Activated naive CD4-positive, alpha-beta T cell treated with anti-CD3 and anti-CD28 coated beads, Interleukin-2, amount 50 U/mL, for 16 hours (primary cell): ENCODE results near the gene SEL1L.
"Not testable (repeated sequence)": the region's sequence is repeated elsewhere in the genome, so short reads cannot be mapped to it uniquely, and the experiment has no call there.

ENCODE experiments used
- DNase-seq: peaks from one replicate; pipeline ENCODE4 v3.0.0-alpha.2; 2020

The SEL1L gene

DNA sequence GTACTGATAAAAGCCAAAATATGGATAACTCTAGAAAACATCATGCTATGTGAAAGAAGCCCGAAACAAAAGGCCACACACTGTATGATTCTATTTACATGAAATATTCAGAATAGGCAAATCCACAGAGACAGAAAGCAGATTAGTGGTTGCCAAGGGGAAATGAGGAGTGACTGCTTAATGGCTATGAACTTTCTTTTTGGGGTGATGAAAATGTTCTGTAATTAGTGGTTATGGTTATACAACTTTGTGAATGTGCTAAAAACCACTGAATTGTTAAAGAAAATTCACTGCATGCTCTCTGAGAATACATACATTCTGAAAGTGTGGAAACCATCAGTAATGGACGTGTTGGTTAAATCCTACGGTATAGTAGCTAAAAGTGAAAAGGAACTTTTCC, 93.6 kb downstream of the SEL1L start:
- no peak for DNase-seq

DNA sequence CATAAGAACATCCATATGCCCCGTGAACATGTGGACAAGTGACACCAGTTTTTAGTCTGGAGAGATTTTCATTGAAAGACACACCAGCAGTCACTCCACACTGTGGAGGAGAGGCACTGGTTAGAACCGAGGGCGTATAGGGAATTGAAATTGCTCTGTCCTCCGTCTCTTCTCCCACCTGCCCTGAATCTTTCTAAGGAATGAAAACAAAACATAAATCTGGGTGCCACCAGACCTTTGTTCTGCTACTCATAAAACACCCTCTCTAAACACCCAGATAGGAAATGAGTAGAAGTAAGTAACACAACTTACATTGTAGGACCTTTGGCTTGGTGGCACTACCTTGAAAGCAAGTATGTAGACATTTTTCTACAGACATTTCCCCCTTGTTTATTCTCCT, 96.4 kb downstream of the SEL1L start:
- no peak for DNase-seq

DNA sequence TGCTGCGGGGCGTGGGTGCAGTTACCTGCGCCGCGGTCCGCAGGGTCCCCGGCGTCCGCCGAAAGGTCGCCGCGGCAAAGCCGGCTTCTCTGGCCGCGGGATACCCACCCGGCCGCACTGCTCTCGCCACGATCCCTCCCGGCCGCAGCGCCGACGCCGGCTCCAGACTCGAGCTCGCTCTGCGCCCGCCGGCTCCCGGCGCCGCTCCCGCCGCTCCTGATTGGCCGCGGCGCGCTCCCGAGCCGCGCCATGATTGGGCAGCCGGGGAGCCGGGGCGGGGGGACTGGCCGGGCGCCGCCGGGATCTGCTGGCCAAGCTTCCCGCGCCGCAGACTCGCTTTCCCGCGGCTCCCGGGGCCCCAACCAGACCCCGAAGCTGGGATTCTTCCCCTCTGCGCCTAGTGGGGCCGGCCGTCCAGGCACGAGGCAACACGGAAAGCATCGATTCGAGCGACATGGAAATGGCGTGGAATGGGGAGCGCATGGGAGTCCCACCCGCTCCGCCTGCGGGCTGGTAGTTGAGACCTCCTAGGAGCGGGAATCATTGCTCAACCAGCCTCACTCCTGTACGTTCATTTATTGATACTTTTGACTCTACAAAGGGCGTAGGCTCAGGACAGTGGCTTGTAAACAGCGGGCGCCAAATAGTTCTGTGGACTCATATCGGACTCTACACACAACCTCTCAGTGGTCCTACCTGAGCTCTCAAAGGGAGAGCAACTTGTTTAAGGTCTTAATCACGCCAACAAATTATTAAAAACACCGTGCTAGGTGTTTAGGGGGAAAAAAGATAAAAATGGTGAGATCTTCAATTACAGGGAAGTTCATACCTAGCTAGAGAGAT, 97.1 kb downstream of the SEL1L start:
- peak; percentile 44 for DNase-seq

DNA sequence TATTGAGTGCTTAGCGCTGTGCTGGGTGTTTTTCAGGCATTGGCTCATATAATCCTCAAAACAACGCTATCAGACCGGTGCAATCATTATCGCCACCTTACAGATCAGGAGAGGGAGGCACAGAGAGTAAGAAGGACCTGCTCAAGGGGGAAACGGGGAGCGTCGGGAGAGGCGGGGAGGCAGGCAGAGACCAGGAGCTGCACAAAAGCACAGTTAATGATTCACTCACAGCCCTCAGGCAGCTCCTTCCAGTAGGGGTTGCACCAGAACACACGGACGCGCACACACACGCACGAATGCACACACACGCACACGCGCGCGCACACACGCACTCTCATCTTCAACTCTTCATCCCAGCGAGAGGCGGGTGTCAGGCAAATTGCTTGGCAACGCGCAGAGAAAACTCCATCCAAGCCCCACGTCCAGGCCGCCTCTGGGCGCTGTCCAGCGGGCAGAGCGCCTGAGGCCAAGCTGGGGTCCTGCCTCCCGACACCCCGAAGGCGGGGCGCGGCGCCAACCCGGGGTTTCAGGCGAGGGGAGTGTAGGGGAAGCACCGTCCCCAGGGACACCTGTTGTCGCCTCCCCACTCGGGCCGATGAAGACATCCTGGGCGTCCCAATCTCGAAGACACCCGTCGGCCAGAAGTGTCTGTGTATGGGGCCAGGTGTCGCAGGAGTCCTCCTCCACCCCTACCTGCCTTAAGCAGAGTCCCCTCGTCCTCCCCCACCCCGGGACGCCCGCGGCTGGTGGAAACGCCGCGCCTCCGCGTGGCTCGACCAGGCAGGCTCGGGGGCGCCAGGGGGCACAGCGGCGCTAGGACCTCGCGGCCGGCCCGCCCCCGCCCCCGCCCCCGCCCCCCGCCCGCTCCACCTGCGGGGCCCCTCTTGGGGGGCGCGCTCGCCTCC, 98.0 kb downstream of the SEL1L start:
- peak; percentile 31 for DNase-seq

DNA sequence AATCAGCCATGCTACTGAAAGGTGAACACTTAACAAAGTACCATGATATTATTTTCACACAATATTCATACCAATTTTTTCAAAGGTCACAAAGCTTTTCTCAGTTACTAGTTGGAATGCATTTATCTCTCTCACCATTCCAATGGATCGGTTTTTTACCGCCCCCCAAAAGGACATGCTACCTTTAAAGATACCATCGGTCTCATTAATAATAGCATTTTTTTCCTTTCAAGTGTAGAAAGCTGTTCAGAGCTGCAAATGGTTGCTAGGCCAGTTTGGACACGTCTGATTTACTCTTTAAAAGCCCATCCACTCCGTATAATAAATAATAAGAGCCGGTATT, 98.6 kb downstream of the SEL1L start:
- DNase-seq, result no peak

DNA sequence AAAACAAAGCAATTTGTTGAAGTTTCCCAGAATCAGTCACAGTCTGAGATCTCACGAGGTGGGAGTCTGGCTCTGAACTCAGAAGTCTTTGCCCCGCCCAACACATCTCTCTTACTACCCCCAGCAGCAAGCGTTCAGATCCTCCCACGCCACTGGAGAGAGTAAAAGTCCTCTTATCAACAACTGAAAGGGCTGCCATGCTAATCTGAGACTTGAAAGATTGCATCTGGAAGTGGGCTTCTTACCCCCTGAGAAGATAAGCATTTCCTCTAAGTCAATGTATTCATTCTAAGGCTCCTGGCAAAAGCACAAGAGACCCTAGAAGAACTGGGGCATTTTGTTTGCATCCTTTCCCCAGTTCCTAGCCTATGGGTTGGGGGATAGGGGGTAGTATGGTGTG, 99.4 kb downstream of the SEL1L start:
- no peak for DNase-seq

DNA sequence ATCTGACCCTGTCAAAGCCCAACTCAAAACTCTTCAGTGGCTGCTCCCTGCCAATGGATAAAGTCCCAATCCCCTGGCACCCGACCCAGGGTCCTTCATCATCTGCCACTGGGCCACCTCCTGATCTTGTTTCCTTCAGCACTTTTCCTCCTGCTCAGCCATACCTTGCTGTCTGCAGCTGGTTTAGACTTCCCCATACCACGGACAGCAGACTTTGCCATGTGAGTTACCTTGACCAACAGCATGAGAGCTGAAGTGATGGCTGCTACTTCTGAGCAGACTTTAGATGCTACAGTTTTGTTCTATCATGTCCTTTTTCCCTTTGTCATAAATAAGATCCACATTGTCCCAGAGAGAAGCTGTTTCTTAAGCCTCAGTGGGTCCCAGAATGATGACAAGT, 100.3 kb downstream of the SEL1L start:
- no peak for DNase-seq

DNA sequence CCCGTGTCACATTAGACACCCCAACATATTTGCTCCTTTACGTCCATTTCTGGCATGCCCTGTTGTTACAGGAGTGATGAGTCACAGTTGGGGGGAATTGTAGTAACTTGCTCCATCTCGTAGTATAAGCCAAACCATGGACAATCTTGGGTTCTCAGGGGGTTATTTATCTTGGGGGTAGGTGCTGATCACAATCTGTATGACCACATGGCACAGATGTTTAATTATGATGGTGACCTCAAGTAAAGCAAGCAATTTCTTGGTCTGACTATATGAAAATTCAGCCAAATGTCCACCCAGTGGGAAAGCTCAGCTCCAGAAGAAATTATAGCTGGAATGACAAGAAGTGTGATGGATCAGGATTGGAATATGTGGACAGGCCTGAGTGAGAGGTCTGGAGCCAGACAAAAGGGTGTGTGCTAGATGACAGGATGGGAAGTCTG, 101.4 kb downstream of the SEL1L start:
- no peak for DNase-seq

DNA sequence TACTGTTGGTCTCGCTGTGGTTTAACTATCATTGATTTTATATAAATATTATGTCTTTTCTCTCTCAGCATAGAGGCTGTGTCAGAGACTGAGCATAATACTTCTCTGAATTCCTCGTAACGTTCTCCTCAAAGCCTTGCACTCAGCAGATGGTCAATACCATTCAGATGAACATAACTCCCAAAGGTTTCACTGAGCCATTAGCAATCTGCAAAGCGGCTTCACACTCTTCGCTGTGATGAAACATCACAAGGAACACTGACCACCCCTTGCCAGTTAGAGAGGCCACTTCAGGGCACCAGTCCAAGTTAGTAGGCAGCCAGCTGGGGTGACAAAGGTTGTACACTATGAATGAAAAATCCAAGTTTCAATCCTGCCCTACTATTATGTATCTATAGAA, 103.4 kb downstream of the SEL1L start:
- DNase-seq, result no peak

DNA sequence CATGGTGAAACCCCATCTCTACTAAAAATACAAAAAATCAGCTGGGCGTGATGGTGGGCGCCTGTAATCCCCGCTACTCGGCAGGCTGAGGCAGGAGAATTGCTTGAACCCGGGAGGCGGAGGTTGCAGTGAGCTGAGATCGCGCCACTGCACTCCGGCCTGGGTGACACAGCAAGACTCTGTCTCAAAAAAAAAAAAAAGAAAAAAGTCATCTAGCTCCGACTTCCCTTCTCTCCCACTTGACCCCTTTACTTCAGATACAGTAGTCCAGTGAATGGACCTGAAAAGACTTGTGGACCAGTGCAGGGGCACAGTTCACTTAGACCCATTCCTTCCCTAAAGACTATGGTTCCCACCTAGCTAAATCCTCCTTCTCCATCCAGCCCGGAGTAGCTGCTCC, 103.9 kb downstream of the SEL1L start:
- DNase-seq, result not testable (repeated sequence)

DNA sequence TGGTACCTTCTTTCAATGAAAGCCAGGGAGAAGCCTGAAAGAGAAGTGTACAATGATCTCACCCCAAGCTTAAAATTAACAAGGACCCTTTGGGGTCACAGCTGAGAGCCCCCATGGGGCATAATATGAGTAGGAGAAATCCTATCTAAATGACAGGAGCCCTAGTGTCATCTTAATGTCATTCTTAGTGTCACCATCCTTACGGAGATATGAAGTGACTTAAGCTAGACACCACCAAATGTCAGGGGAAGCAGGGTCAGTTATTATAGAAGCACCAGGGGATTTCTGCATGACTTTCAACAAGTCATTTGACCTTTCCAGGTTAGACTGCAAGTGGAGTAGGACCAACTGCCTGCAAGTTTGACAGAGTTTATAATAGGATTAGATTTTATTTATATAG, 104.6 kb downstream of the SEL1L start:
- DNase-seq, result no peak

DNA sequence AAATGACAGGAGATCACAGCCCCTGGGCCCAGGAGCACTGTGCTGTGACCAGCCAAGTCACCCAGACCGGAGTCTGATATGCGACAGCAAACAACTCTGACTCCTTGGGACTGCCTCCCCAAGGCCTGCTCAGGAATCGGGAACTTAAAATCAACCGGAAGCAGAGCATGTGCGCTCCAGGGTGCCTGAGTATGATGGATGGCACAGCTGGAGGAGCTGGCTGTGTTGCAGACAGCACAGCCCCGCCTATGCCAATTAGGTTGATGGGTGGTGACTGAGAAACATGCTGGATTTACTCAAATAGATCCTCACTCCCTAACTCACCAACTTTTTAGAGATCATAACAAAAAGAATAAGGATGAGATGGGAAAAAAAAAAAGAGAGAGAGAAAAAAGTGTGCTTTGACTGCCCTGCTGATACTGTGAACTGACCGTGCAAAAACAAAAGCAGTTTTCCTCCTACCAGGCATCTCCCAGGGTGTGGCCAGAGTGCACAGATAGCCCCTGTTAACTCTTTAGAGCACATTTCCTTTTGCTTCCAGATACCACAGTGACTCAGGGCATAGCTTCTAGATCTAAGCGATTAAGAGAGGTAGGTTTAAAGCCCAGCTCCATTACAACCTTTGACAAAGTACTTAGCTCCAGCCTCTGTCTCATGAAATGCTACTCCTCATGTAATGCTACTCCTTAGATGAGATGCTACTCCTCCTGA, 106.2 kb downstream of the SEL1L start:
- no peak for DNase-seq

DNA sequence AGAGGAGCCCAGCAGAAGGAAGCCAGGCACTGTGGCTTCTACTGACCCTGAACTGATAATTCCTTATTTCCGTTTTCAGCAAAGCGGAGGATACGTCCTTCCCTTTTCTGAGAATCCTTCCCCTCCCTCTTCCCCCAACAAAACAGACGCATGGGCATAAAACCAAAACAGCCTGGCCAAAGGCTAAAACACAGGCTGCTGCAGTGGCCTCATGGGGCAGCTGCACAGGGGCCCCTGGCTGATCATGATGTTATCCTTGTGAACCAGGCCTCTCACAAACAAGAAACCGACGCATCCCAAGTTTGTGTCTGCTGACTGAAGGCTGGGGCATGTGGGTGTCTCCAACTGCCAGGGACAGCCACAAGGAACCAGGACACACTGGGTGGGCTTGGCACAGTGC, 110.1 kb downstream of the SEL1L start:
- DNase-seq, result no peak
